HG03025 (cell line): ENCODE measurements around the gene CETN1.

Source experiments
- ATAC-seq: cut with Tn5 transposase; IDR thresholded peaks from one replicate; pipeline ENCODE4 v1.9.1; 2021; ENCODE audit warnings: mild to moderate bottlenecking, moderate library complexity; ENCODE audit not compliant: unreplicated experiment, low FRiP score

The CETN1 gene

DNA sequence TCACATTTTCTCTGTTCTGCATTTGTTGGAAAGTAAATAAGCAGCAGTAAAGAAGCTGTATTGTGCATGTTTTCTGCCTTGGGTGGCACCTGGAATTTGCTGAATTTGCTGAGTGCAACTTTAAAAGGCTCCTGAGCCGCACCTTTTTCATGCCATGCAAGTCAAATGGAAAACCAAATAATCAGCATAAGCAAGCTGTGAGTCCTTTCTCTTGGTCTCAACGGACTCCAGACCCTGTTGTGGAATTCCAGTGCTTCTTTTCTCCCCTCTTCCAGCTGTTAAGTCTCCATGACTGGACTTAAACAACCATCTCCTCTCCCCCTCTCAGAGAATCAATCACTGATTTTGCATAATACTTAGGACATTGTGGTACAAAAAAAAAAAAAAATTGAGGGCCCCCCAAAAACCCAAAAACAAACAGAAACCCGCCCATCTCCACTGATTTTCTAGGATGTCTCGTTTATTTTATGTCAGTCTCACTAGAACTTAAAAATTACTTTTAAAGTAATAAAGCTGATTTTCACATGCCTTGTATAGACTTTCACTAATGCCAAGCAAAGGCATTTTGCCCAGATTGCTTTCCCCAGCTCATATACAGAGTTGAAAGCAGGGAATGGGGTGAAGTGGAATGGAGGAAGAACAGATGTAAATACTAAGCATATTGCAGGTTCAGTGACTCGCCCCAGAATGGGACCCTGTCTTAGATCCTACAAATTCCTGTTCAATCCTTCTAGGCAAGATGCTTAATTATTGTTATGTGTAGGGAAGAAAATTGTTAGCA lies 5.1 kb upstream of the CETN1 start:
- no peak for ATAC-seq

DNA sequence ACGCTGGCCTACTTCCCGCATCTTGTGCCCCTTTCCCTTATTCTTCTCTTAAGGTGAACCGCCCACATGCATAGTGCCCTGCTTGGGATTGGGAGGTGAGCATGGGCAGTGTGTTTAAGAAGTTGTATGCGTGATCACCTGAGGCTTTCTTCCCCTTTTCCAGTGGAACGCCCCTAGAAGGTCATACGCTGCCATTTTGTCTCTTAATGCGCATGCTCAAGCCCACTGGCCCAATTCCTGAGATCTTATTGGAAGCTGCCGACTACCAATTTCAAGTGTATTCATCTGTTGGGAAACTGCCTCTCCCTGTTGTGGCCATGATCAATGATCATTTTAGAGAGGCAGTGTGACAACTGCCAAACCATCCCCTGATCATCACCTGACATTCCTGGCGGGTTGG lies 3.3 kb upstream of the CETN1 start:
- no peak for ATAC-seq

DNA sequence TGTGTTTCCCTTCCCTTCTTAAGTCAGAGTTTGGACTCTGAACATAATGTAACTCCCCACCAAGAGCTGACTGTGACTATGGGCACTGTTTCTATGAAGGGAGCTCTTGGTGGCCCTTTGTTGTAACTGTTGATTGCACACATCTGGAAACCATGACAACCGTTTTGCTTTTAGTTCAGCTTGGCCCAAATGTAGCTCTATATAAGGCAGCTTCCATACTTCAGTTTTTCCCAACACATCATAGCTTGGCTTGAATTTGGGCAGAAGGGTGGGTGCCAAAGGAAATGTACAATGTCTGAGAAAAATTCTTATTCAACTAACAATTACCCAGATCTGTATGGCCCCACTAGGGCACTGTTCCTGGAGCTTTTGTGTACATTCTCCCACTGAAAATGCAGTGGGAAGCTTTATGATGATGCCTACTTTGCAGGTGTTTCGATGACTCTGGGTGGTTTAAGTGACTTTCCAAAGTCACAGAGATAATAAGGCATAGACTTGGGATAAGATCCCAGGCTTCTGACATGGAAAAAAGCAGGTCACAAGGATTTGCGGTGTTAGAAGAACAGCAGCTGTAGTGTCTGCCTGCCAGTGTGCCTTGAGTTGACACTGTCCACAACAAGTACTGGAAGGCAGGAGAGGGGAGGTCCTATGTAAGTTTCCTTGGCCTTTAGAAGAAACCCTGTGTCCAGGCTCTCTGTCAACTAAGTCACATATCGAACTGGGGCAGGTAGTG lies 2.4 kb upstream of the CETN1 start:
- ATAC-seq = no peak

DNA sequence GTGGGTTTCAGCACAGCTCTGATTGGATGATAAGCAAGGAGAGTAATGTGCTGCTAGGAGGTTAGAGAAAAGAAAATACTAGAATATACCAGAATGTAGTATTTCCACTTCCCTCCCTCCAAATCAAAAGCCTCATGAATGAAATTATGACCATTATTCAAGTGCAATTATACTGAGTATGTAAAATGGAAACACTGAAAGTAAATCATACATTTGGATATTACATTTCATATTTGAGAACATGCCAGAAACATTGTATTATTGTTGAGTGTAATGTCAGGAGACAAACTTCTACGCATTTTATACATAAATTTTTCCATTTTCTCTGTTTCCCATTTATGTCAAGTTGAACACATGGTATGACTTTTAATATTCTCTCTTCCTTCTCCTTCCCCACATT lies 942 bp upstream of the CETN1 start:
- no peak for ATAC-seq

DNA sequence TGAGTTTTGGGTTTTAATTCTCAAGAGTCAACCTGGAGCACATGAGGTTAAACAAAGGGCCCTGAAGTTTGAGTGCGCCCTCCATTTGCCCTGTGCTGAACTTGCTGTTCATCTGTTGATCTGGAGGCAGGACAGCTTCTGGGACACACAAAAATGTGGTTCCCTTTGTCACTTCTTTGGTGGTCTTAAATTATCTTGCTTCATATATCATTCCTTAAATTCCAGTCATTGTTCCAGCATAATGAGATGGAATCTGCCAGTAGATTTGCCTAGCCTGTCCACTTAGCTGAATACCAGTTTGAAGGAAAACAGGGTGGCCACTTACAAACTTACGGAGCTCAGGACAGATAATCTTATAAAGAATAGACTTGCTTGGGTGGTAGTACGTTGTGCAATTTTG lies 916 bp downstream of the CETN1 start:
- ATAC-seq = no peak

DNA sequence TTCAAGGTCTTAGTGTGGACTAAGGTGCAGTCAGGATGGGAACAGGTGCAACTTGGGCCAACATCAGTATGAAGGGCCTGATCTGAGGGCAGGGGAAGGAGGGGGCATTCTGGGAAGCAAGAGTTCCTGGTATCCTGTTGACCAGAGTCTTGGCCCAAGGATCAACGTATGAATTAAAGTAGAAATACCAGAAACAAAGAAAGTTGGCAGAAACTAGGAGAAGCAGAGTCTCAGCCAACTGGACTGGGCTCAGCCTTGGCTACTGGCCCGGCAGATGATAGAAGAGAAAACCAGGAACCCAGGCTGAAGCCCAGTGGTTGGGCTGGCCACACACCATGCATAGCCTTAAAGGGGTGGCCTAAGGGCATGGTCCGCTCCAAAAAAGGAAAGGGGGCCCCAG lies 2.3 kb downstream of the CETN1 start:
- no peak for ATAC-seq

DNA sequence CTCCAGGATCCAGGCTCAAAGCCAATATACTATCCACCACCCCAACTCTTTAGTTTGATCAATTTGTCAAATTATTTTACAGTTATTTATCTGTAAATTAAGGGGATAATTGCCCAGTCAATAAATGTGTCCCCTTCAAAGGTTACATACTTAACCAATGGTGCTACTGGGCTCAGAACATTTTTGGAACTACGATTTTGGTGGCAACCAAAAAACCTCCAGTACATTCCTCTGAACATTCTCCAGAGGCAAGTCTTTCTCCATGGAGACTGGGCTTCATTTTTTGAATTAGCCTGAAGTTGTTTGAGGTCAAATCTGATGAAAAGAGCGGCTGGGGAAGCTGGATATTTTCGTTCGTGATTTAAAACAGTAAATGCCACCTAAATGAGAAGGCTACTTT lies 14.9 kb downstream of the CETN1 start:
- no peak for ATAC-seq

DNA sequence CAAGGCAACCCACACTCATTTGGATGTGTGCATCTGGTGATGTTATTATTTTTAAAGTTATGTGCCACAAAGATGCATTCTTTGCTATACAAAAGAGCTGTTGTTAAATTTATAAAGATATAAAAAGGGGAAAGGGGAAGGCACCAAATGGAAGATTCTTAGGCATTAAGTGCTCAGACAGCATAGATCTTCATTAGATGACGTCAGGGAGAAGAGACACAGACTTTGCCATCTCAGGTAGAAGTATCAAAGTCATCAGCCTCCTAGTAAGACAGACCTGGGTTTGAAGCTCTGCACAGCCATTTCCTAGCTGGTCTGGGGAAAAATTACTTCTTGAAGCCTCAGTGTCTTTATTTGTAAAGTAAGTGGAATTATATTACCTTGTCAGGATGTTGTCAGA lies 15.4 kb downstream of the CETN1 start:
- ATAC-seq = no peak

DNA sequence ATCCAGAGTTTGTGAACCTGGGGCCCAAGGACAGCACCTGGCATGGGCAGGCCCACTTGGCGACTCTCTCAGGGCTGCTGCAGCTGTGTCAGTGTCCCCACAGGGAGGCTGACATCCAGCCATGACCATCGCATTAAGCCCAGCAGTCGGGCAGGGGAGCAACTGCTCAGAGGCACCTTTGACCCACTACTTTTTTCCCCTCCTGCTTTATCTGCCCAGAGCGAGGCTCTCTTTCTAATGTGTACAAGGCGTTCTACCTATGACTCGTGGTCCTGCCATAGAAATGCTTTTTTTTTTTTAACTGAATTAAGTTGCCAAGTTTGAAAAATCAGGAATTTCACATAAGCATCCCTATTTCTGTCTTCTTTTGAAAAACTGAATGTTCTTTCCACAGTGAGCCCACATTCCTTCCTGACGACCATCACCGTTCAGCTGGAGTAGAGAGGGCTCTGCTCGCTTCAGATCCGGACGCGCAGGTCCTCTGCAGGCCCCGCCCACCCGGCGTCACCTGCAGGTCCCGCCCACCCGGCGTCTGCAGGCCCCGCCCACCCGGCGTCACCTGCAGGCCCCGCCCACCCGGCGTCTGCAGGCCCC lies 16.2 kb downstream of the CETN1 start:
- no peak for ATAC-seq

DNA sequence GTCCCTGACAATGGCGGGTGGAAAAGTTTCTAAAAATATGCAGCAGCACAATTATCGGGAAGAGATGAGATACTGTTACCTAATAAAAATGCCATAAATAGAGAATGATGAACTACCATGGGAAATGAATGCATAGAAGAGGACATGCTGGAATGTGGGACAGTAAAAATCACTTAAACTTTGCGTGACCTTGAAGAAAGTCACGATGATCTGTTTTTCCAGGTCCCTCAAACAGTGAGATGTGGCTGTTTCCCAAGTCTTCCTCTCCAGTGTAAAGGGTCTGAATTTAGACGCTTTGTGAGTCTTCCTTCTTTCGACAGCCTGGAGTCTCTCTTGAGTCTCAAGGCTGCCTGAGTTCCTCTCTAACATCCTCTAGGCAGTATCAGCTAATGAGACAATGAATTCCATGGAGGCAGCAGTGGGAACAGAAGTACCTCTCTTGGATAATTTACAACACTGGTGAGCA lies 18.0 kb downstream of the CETN1 start:
- ATAC-seq = no peak

DNA sequence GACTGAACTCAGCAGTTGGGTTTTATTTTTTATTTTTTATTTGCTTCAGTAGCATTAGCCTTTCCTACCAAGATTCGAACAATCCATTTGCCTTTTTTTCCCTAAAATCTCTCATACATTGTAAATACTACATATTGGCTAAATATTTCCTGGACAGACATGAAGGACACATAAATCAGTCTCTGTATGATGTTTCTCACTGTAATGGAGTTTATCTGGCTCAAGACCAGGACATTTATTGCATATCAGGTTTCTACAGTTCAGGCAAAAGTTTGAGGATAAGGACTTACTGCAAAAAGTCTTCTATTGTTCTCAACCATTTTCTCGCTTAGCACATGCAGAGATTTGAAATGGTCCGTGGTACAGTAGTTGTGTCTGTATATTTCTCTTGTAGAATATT lies 19.9 kb downstream of the CETN1 start:
- no peak for ATAC-seq

DNA sequence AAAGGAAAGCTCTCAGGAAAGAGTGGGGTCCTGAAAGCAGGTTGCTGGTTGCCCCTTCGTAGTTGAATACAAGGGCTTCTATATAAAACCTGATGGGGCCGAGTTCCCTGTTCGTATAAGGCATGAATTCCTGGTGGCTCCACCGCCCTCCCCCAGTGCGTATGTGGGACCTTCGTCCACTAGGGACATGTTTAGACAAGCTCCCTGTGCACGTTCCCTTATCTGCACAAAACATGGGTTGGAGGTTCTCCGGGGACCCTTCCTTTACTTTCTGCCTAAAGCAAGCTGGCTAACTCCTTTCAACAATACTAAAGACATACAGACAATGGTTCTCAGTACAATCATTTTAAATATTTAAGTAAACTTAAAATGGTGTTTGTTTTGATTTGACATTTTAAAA lies 24.6 kb downstream of the CETN1 start:
- ATAC-seq = no peak

DNA sequence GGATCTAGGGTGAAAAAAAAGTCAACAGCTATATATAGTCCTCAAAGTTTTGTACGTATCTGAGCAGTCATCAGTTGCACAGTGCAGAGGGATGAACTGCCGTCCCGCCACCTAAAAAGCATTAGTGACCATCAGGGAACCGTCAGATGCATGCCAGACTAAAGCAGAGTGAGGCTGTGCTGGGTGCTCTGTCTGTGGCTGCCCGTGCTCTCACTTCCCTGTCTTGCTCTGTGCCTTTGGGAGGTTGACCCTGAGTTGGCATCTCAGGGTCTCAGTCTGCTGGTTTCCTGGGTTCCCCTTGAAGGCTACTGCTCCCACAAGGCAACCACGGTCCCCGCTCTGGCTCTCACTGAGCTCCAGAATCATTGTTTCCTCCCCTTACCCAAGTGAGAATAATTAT lies 27.8 kb downstream of the CETN1 start:
- ATAC-seq = no peak

DNA sequence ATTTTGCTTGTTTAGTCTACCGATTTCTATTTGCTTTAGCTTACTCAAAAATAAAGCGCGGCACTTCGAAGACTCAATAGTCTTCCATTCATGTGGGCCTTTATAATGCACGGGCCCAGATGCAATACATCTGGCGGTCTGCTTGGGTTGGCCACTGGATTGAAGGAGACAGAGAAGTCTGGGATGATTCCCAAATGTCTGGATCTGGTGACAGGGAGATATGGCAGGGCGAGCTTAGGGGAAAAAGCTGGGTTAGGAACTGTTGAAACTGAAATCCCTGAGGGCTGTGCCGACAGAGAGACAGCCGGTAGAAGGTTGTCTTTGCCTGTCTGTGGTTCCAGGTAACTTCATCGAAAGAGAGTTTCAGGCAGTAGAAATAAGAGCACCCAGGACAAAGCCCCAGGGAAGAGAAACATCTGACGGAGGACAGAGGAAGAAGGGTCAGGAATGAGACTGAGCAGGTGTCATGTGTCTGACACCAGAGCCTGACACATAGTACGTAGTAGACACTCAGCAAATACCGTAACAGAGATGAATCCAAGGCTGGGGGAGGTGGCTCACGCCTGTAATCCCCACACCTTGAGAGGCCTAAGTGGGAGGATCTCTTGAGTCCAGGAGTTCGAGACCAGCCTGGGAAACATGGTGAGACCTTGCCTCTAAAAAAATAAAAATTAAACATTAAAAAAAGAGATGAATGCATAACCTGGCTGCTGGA lies 30.2 kb downstream of the CETN1 start:
- ATAC-seq = no peak

DNA sequence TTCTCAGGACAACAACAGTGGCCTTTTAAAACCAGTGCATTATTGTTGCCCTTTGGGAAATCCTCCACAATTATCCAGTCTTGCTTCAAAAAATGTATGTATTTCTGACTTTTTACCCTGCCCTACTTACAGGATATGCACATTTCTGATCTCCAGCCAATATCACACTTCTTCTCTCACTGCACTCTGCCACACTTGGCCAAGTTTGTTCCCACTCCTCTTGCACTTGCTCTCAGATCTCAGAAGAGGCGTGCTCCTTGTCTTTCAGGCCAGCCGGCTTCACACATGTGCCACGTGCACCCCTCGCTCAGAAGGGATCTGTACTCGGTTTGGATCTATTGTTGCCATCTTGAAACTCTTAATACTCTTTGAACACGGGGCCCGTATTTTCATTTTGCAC lies 32.0 kb downstream of the CETN1 start:
- ATAC-seq = no peak

DNA sequence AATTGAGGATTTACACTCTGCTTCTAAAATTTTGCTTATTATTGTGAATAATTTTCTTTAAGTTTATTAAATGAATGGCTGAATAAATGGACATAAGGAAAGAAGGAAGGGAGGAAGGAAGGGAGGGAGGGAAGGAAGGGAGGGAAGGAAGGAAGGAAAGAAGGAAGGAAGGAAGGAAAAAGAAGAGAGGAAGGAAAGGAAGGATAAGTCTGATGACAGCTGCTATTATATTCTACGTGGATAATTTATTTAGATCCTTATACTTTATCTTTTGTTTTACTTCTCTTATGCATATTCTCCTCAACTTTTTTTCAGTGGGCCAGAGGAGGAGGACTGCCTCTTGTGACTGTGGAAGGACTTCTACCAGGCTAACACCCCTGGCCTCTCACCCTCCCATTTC lies 34.0 kb downstream of the CETN1 start:
- no peak for ATAC-seq

DNA sequence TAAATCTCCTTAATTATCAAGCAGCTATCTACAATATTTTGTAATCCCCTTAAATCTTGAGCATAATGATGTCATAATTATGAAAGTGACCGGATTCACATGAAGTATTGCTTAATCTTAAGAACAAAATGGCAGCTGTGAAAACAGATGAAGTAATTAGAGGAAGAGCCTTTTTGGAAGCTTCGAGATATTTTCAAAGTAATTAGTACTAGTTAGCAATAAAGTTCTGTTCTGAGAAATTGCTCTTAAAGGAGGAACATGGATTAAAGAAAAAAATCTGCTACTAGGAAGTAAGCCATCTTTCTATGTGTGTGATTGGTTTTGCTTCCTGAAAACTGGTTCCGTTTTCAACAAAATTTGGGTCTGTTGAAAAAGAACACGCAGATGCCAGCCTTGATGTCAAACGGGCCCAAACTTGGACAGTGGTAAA lies 34.9 kb downstream of the CETN1 start:
- ATAC-seq = no peak

DNA sequence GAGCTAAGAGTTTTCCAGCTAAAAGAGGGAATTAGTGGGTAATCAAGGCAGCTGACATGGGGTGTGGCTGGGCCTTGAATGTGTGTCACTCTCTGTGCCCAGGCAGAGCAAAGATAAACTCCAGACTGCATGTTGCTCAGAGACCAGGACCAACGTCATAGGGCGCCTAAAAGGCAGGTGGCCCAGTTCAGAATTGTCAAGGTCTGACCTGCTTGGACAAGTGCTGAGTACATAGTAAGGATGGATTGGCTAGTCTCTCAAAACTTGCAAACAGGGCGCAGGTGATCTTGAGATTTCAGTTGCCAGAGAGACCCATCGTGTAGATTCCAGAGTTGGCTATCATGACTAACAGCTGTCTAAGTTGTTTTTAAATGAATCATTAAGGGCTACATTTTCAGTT lies 35.6 kb downstream of the CETN1 start:
- ATAC-seq = no peak

DNA sequence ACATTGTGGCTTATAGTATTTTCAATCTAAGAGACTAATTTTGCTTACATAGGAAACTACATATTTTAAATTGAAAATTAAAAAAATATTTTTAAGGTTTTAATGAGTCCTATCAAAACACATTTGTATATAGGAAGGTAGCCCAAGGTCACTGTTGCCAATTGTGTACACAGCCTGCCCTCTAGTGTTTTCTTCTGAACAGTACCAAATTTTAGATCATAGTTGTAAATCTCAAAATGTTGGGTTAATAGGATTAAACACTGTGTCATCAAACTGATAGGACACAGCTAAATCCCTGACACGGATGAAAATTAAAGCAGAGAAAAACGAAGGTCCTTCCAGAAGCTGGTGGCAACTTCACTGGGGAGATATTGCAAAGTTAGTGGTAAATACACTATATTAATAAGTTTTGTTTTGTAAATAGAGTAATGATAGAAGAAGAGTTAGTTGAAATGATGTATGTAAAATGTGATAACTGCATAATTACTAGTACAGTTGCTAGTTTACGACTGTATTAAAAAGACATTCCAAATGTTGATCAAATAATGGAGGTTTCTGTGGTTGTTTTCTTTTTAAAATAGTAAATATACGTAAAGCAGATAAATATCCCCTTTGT lies 36.3 kb downstream of the CETN1 start:
- ATAC-seq = no peak

DNA sequence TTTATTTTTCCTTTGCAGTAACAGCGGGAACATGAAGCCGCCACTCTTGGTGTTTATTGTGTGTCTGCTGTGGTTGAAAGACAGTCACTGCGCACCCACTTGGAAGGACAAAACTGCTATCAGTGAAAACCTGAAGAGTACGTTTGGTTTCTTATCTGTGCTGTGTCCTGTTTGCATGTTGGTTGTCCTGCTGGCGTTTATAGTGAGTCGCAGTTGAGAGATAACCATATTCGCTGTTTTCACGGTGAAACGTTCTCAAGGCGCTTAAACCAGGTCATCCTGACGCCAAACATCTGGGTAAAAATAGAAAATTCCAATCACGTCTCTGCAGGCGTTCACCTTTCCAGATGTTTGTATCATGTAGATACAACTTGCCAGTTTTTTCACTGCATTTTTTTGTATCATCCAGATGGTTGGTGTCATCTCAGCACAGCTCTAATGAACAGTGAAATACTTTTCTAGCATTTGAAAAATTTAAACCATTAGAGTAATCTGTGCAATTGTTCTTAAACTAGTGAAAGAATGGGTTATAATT lies 37.9 kb downstream of the CETN1 start:
- ATAC-seq = no peak
